Endometrial microvascular endothelial cells (primary cell): ENCODE results near the gene PEX5. TPM values are rescaled to one million over a fixed set of nuclear protein-coding genes. Genes with fewer than 3 reads are reported as not detected.
"Not testable (repeated sequence)": the region's sequence is repeated elsewhere in the genome, so short reads cannot be mapped to it uniquely, and the experiment has no call there.

Source experiments
- in situ Hi-C: cut with HindIII; loops from 2 replicates; pipeline ENCODE4 v1.10.0; 2017; ENCODE audit warnings: low sequenced_read_pairs, low pct_unique_long_range_greater_than_20kb; ENCODE audit errors: inconsistent ontology term
- total RNA-seq: library from RNA; depleted of rRNA; stranded (reverse); fragments of >200 nt; gene quantifications from one replicate; pipeline ENCODE4 v1.2.3, GENCODE V29; 2015; ENCODE audit errors: inconsistent ontology term

PEX5 gene
- total RNA-seq, 1 donor from 2014 or later: 22.8 TPM

DNA sequence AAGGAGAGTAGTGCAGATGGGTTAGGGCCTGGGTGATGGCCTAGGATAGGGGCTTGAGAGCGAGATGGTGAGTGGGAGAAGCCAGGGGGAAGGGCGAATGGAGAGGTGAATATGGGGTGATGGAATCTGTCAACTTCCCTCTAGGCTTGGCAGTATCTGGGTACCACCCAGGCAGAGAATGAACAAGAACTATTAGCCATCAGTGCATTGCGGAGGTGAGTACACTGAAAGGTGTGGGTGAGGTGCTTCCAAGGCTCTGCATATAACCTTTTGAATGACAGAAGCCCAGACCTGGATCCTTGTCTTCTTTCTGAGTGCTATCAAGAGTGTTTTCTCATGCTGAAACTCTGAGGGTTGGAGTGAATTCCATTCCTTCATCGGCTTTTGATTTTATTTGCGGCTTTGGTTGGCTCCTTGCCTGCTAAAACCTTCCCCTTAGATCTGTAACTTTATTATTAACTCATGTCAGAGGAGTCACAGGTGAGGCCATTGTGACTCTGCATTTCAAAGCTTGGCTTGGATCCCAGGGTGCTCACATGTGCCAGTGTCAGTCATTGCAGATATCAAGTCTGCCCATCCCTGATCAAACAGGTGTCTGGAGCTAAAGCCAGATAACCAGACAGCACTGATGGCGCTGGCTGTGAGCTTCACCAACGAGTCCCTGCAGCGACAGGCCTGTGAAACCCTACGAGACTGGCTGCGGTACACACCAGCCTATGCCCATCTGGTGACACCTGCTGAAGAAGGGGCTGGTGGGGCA lies 18.6 kb downstream of the PEX5 start:
- in situ Hi-C loops: no loop called here

DNA sequence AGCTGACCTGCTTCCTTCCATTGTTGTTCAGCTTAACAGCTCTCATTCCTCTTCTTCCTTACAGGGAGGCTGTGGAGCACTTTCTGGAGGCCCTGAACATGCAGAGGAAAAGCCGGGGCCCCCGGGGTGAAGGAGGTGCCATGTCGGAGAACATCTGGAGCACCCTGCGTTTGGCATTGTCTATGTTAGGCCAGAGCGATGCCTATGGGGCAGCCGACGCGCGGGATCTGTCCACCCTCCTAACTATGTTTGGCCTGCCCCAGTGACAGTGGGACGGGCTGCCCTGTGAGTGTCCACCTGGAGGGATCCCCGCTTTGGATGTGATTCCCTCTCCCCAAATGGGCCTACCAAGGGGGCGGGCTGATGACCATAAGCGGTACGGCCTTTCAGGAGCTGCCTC lies 20.5 kb downstream of the PEX5 start:
- in situ Hi-C loops: no loop called here

DNA sequence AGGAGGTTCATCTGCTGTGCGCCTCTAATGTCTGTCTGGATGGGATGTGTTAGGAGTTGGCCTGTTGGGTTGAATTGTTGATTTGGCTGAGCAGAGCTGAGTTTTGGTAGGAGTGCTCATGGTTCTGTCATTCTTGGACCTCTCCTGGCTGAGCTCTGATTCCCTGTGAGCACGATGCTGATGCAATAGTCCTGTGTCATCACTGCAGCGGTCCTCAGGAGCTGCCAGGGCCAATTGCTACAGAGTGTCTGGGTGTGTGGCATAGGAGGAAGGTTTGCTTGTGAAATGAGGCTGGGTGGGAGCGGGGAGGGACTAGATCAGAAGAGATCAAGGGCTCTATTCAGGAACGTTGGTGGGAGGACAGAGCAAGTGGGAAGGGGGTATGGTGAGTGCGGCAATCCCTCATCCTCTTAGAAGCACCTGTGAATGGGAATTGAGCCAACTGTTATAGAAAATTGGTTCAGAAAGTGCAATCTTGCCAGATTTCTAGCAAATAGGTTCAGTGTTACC lies 21.2 kb downstream of the PEX5 start:
- in situ Hi-C loops: no loop called here

DNA sequence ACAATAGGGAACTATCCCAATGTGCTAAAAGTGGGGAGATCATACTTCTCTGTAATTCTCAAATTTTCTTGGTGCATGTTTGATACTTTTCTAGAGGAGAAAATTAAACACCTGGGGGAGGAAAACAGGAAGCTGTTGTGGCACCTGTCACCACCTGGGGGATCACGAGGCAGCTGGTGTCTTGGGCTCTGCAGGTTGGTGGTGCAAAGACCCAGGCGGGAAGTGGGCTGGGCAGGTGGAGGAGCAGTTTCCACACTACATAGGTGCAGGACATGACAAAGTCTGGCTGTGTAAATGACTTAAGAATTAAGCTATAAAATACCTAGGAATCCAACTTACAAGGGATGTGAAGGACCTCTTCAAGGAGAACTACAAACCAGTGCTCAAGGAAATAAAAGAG lies 23.2 kb downstream of the PEX5 start:
- in situ Hi-C loops: no loop called here

DNA sequence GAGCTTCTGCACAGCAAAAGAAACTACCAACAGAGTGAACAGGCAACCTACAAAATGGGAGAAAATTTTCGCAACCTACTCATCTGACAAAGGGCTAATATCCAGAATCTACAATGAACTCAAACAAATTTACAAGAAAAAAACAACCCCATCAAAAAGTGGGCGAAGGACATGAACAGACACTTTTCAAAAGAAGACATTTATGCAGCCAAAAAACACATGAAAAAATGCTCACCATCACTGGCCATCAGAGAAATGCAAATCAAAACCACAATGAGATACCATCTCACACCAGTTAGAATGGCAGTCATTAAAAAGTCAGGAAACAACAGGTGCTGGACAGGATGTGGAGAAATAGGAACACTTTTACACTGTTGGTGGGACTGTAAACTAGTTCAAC lies 24.3 kb downstream of the PEX5 start:
- in situ Hi-C loops: not testable (repeated sequence)

DNA sequence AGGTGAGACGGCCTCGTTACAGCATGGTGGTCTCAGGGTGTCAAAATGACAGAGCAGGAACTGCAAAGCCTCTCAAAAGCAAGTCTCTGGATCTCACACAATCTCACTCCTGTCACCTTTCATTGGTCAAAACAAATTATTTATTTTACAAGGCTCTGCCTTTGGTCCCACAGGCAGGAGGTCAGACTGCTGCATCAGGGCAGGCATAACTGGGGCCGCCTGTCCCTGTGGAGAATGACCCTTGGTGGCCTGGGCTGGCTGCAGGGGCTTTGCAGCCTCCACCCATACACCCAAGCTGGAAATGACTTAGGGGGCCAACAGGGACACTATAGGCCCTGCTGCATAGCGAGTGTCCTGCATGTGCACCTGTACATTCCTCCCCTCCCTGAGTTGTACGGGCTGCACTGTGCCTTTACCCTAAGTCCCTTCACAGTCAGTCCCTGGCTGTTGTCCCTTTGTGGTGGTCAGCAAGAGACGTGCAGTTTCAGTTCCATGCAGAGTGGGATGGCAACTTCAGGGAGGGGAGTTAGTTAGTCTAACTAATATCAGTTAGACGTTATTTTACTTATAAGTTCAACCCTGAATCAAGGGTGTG lies 28.1 kb downstream of the PEX5 start:
- in situ Hi-C loops: no loop called here

DNA sequence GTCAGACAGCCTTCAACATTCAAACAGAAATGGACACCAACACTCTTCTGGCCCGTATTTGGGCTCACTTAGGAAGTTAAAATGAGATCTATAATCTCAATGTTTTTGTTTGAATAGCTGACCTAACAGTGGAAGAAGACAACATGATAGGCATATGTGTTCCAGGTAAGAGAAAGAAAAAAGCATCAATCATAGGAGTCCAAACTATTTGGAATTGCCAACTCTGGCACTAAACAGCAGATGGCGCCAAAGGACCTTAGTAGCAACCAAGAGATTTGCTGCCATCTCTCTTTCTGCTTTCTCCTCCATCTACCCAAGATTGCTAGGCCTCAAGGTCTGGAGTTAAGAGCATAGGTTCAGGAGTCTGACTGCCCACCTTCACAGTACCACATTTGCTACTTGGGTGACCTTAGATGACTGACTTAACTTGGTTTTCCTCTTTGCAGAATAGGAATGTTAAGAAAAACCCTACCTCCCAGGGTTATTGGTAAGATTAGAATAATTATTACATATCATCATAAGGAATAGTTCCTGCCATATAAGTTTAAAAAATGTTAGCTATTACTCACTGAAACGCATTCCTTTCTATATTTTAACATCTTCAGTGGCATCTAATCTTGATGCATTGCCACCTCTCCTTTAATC lies 30.2 kb downstream of the PEX5 start:
- in situ Hi-C loops: no loop called here

DNA sequence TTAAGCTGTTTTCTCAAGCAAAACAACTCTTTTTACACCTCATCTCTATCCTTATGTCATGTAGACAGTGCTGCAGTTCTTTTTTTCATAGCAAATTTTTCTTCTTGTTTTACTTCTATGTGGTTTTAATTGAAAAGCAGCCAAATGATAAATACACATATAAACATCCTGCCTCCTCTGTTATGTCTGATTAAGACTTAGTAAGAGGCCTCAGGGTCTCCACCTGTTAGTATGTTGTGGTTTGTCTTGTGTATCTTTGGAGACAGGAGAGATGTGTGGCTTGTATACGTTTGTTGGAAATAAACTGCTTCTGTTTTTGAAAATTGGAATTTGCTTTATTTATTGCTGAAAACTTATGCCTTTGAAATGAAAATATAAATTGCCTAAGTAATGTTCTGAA lies 32.0 kb downstream of the PEX5 start:
- in situ Hi-C loops: no loop called here

DNA sequence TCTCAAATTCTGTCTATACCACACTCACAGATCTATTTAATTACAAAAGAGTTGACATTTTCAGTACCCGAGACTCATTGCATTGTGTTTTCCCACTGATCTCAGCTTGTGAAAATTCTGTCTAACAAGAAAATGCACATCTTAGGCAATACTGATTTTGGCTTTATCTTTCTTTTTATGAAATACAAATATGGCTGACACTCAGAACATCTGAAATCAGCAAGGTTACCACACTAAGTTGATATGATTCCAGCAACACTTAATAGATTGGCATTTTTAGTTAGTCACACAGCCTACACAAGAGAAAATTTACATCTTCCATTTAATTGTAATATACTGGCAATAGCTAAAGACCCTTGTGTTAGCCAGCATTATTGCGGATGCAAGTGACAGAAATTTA lies 40.3 kb downstream of the PEX5 start:
- in situ Hi-C loops: no loop called here

DNA sequence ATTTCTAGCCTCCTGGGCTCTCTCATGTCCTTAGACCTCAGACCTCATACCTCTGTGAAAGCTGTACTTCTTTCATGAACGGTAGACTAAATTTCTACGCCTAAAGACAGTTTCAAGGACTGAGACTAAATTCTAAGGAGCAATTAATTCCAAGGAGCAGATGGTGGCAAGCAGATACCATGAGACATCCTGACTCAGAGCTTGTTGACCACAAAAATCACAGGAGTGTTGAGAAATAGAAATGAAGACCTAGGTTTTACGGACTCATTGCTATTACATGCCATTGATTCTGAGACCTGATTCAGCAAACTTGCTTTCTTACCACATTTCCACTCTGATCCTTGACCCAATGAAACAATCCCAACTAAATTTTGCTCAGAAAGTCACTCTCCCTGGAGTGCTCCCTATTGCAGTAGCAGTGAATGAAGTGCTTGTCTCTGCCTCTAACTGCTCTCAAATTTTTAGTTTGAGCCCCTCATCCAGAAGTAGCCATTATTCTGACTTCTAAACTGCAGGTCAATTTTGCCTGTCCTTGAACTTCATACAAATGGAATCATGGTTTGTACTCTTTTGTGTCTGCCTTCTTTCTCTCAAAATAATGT lies 52.0 kb downstream of the PEX5 start:
- in situ Hi-C loops: no loop called here

DNA sequence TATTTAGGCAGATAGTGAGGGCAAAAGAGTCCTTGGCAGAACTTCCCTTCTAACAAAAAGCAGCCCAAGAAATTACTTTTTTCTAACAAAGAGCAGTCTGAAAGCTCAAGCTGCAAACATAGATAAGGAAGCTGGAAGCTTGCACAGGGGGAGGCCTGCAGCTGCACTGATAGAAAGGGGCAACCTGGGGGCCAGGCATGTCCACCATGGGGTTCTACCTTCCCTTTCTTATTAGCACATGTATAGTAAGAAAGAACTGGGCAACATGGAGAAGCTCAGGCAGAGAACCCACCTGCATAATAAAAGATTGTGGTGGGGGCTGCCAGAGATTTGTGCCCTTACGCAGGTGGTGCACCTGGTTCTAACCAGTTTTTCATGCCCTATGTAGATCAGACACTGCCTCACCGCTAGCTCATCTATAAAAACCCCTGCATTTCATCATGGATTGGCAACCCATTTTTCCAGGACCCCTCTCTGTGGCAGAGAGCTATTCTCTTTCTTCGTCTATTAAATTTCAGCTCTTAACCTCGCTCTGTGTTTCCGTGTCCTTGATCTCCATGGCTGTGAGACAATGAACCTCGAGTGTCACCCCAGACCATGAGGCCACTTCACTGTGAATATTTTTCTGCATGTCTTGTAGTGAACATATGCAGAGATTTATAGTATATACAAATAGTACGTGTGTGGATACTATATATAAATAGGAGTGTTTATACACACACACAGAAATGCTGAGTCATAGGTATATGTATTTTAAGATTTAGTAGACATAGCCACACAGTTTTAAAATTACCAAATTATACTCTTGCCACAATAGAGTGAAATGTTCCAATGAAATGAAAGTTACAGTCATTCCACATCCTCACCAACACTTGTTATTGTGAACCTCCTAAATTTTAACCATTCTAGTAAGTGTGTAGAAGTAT lies 53.0 kb downstream of the PEX5 start:
- in situ Hi-C loops: no loop called here

DNA sequence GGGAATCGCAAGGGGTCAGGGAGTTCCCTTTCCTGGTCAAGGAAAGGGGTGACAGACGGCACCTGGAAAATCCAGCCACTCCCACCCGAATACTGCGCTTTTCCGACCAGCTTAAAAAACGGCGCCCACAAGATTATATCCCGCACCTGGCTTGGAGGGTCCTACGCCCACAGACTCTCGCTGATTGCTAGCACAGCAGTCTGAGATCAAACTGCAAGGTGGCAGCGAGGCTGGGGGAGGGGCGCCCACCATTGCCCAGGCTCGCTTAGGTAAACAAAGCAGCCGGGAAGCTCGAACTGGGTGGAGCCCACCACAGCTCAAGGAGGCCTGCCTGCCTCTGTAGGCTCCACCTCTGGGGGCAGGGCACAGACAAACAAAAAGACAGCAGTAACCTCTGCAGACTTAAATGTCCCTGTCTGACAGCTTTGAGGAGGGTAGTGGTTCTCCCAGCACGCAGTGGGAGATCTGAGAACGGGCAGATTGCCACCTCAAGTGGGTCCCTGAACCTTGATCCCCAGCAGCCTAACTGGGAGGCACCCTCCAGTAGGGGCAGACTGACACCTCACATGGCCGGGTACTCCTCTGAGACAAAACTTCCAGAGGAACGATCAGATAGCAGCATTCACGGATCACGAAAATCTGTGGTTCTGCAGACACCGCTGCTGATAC lies 62.0 kb downstream of the PEX5 start:
- in situ Hi-C loops: not testable (repeated sequence)

DNA sequence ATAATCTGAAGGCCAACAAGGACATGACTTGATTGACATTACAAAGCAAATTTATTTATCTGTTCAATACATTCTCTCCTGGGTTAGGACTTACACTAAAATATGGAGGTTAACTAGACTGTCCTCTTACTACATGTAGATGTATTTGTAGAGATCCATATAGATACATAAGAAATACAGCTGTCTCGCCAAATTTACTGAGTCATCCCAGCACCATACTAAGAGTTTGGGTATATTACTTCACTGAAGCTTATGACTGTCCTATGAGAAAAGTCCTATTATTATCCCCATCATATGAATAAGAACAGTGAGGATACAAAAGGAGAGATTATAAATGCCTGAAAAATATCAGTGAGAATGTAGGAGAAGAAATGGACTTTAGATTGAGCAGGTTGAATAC lies 69.6 kb downstream of the PEX5 start:
- in situ Hi-C loops: no loop called here

Other genes with a start within 250 kb of the PEX5 start
- not detected for gene RNU7-1, start 245.9 kb upstream of the PEX5 start, total RNA-seq
- 127 TPM for gene C12orf57, start 245.7 kb upstream of the PEX5 start, total RNA-seq
- gene PTPN6, start 238.3 kb upstream of the PEX5 start, total RNA-seq: 0.09 TPM
- gene PHB2, start 219.0 kb upstream of the PEX5 start, total RNA-seq: 301 TPM
- 39.9 TPM for gene EMG1, start 218.8 kb upstream of the PEX5 start, total RNA-seq
- 28.2 TPM for gene LPCAT3, start 171.2 kb upstream of the PEX5 start, total RNA-seq
- not detected for gene C1S, start 129.0 kb upstream of the PEX5 start, total RNA-seq
- gene C1R, start 97.2 kb upstream of the PEX5 start, total RNA-seq: 8.8 TPM
- gene C1RL, start 80.5 kb upstream of the PEX5 start, total RNA-seq: 22.3 TPM
- gene RBP5, start 60.8 kb upstream of the PEX5 start, total RNA-seq: 3.7 TPM
- 53.0 TPM for gene CLSTN3, start 59.3 kb upstream of the PEX5 start, total RNA-seq
- gene ACSM4, start 114.4 kb downstream of the PEX5 start, total RNA-seq: not detected